SK-N-SH (cell line): ENCODE measurements around the gene PGF.

Source experiments
- CHD2 ChIP-seq: fragments of 150-350 bp; IDR thresholded peaks from 2 replicates; pipeline ENCODE4 v1.6.1; 2018; ENCODE audit warnings: low read length; ENCODE audit not compliant: partially characterized antibody
- CTCF ChIP-seq: fragments of 200-600 bp; sonication (generic); IDR thresholded peaks from 2 replicates; pipeline ENCODE4 v1.6.1; 2017; ENCODE audit warnings: antibody characterized with exemption, mild to moderate bottlenecking, moderate library complexity
- EP300 ChIP-seq, 2 experiments: IDR thresholded peaks; 2 replicates each; pipeline versions ENCODE4 v1.4.0 to v1.6.1; 2012; ENCODE audit warnings: borderline replicate concordance in 1 of 2, low read depth in 1 of 2, low read length in 1 of 2
- EZH2phosphoT487 ChIP-seq: fragments of 200-600 bp; sonication (generic); IDR thresholded peaks from 2 replicates; pipeline ENCODE4 v1.6.1; 2017; ENCODE audit warnings: low read depth, mixed run types, mild to moderate bottlenecking, antibody characterized with exemption, moderate library complexity, borderline replicate concordance
- GABPA ChIP-seq: IDR thresholded peaks from 2 replicates; pipeline ENCODE4 v1.4.0; 2012; ENCODE audit warnings: low read depth, mild to moderate bottlenecking
- JUND ChIP-seq: IDR thresholded peaks from 2 replicates; pipeline ENCODE4 v1.4.0; 2012
- MAX ChIP-seq: IDR thresholded peaks from 2 replicates; pipeline ENCODE4 v1.4.0; 2012; ENCODE audit warnings: low read depth
- NFIC ChIP-seq: IDR thresholded peaks from 2 replicates; pipeline ENCODE4 v1.4.0; 2012; ENCODE audit warnings: borderline replicate concordance
- RAD21 ChIP-seq: IDR thresholded peaks from 2 replicates; pipeline ENCODE4 v1.6.1; 2012; ENCODE audit warnings: mild to moderate bottlenecking, low read length
- REST ChIP-seq: IDR thresholded peaks from 2 replicates; pipeline ENCODE4 v1.6.1; 2012; ENCODE audit warnings: mild to moderate bottlenecking, low read depth, low read length, moderate library complexity
- USF2 ChIP-seq: fragments of 150-350 bp; IDR thresholded peaks from 2 replicates; pipeline ENCODE4 v1.6.1; 2017; ENCODE audit warnings: antibody characterized with exemption, low read length, low read depth, borderline replicate concordance
- YY1 ChIP-seq: IDR thresholded peaks from 2 replicates; pipeline ENCODE4 v1.4.0; 2012; ENCODE audit warnings: low read depth, mild to moderate bottlenecking
- ZBTB33 ChIP-seq: IDR thresholded peaks from 2 replicates; pipeline ENCODE4 v1.4.0; 2012; ENCODE audit warnings: low read depth, borderline replicate concordance

- TF ChIP-seq CTCF (no peak), CHD2 (no peak), GABPA (no peak), EP300 (IDR thresholded peaks at IDR 0.05; ENCODE audit: borderline replicate concordance in 1 of 2, low read depth in 1 of 2, low read length in 1 of 2) (no peak), YY1 (no peak), EZH2phosphoT487 (no peak), USF2 (no peak), MAX (no peak), NFIC (no peak), JUND (no peak), RAD21 (no peak), REST (no peak), ZBTB33 (no peak)
Observed at GRCh38 chr14:74921987-74922751, 33.2 kb downstream of the PGF start.
